Thoracic aorta (tissue), 2 donors: ENCODE results near the gene KRT10. TPM values are rescaled to one million over a fixed set of nuclear protein-coding genes. Genes with fewer than 3 reads are reported as not detected.

Experiments
- ATAC-seq: fragments of 150-250 bp; one replicate; pipeline ENCODE4 v1.8.0; 2017; ENCODE audit warnings: low read depth; ENCODE audit not compliant: insufficient number of reproducible peaks, low FRiP score
- DNase-seq: peaks from one replicate; pipeline ENCODE4 v3.0.0-alpha.2; 2020; ENCODE audit warnings: low spot score
- H3K27ac ChIP-seq, 2 donors: fragments of 200-600 bp; sonication (generic); 1 replicate in 1 of 2; 2 replicates in 1 of 2; pipeline ENCODE4 v1.5.1; 2016; ENCODE audit warnings: mild to moderate bottlenecking in 2 of 2, moderate library complexity in 2 of 2
- H3K27me3 ChIP-seq: fragments of 200-600 bp; sonication (generic); replicated peaks from 2 replicates; pipeline ENCODE4 v1.6.0; 2016; ENCODE audit warnings: mild to moderate bottlenecking; ENCODE audit not compliant: insufficient read depth
- H3K36me3 ChIP-seq: fragments of 200-600 bp; sonication (generic); one replicate; pipeline ENCODE4 v1.5.1; 2016
- H3K4me1 ChIP-seq, 2 donors: fragments of 200-600 bp; sonication (generic); 1 replicate in 1 of 2; 2 replicates in 1 of 2; pipeline versions ENCODE4 v1.5.1 to v1.6.0; 2016; ENCODE audit warnings: low read depth in 2 of 2, mild to moderate bottlenecking in 1 of 2; ENCODE audit not compliant: control insufficient read depth in 1 of 2
- H3K4me3 ChIP-seq: fragments of 200-600 bp; sonication (generic); 2 replicates; pipeline ENCODE4 v1.5.1; 2016; ENCODE audit warnings: mild to moderate bottlenecking
- H3K9me3 ChIP-seq: fragments of 200-600 bp; sonication (generic); 2 replicates; pipeline ENCODE4 v1.5.1; 2016
- total RNA-seq, 2 donors: library from RNA; depleted of rRNA; stranded (reverse); fragments of >200 nt; gene quantifications; one replicate each; pipeline versions ENCODE4 v1.1.0 to v1.2.3, GENCODE V29; 2016
- TF ChIP-seq, protein P1 (sequence below): fragments of 200-600 bp; sonication (generic); IDR thresholded peaks from one replicate; pipeline ENCODE4 v1.5.1; 2019; ENCODE audit warnings: antibody characterized with exemption

KRT10 gene
- total RNA-seq, 2 donors from 2014 or later = 2.3 to 13.5 TPM

DNA sequence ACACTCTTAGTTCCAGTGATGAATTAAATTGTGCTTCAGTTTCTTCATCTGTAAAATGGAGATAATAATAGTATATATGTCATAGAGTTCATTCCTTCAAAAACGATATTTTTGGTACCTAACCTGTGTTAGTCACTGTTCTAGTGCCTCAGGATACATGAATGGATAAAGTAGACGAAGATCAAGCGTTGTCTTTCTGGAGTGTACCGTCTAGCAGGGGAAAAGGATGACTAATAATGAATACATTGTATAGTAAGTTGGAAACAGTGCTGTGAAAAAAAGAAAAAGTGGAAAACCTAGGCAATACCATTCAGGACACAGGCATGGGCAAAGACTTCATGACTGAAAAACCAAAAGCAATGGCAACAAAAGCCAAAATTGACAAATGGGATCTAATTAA, 8.6 kb downstream of the KRT10 start:
- TF ChIP-seq, protein P1, sequence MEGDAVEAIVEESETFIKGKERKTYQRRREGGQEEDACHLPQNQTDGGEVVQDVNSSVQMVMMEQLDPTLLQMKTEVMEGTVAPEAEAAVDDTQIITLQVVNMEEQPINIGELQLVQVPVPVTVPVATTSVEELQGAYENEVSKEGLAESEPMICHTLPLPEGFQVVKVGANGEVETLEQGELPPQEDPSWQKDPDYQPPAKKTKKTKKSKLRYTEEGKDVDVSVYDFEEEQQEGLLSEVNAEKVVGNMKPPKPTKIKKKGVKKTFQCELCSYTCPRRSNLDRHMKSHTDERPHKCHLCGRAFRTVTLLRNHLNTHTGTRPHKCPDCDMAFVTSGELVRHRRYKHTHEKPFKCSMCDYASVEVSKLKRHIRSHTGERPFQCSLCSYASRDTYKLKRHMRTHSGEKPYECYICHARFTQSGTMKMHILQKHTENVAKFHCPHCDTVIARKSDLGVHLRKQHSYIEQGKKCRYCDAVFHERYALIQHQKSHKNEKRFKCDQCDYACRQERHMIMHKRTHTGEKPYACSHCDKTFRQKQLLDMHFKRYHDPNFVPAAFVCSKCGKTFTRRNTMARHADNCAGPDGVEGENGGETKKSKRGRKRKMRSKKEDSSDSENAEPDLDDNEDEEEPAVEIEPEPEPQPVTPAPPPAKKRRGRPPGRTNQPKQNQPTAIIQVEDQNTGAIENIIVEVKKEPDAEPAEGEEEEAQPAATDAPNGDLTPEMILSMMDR = no peak
- H3K4me1 ChIP-seq = peaks cover 20 to 26% of the 10 kb centered on the region in 2 donors
- no peak for DNase-seq
- H3K36me3 ChIP-seq = peaks cover 4% of the 10 kb centered on the region
- no peaks in the 10 kb centered on the region for H3K27me3 ChIP-seq
- H3K27ac ChIP-seq = no peak overlapping the region
- no peaks in the 10 kb centered on the region for H3K9me3 ChIP-seq
- no peak for ATAC-seq
- no peak overlapping the region for H3K4me3 ChIP-seq

DNA sequence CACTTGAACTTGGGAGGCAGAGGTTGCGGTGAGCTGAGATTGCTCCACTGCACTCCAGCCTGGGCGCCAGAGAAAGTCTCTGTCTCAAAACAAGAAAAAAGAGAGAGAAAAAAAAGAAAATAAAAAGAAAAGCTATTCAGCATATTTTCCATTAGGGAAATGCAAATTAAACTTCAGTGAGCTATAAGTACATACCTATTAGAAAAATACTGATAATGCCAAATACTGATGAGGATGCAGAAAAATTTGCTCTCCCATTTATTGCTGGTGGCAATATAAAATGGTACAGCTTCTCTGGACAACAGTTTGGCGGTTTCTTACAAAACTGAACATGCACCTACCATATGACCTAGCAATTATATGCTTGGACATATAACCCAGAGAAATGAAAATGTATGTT, 9.8 kb downstream of the KRT10 start:
- Histone ChIP-seq H3K9me3 (no peaks in the 10 kb centered on the region), H3K27me3 (no peaks in the 10 kb centered on the region), H3K4me3 (no peak overlapping the region), H3K36me3 (peaks cover 4% of the 10 kb centered on the region), H3K4me1 (peaks cover 15 to 20% of the 10 kb centered on the region in 2 donors), H3K27ac (no peak overlapping the region)
- ATAC-seq = no peak
- DNase-seq = no peak
- TF ChIP-seq, protein P1 = no peak

GRCh38 chr17:40810494-40810893, 11.9 kb downstream of the KRT10 start:
- ATAC-seq (no peak), DNase-seq (no peak)
- no peaks in the 10 kb centered on the region for H3K27me3 ChIP-seq
- TF ChIP-seq, protein P1 = no peak
- peaks cover 14 to 16% of the 10 kb centered on the region in 2 donors for H3K4me1 ChIP-seq
- no peaks in the 10 kb centered on the region for H3K9me3 ChIP-seq
- peak overlapping the region in 1 of 2 donors; percentile 41 for H3K27ac ChIP-seq
- no peaks in the 10 kb centered on the region for H3K36me3 ChIP-seq
- no peak overlapping the region for H3K4me3 ChIP-seq

GRCh38 chr17:40809721-40810421, 12.5 kb downstream of the KRT10 start:
- Histone ChIP-seq H3K4me3 (no peak overlapping the region), H3K27me3 (no peaks in the 10 kb centered on the region), H3K4me1 (peaks cover 14 to 16% of the 10 kb centered on the region in 2 donors), H3K9me3 (no peaks in the 10 kb centered on the region), H3K36me3 (no peaks in the 10 kb centered on the region), H3K27ac (peak overlapping the region in 1 of 2 donors; percentile 41)
- TF ChIP-seq, protein P1 = no peak
- DNase-seq = no peak
- no peak for ATAC-seq

- H3K4me1 ChIP-seq = peaks cover 14 to 16% of the 10 kb centered on the region in 2 donors
- no peaks in the 10 kb centered on the region for H3K9me3 ChIP-seq
- ATAC-seq (no peak), DNase-seq (no peak)
- H3K36me3 ChIP-seq = no peaks in the 10 kb centered on the region
- H3K27me3 ChIP-seq = no peaks in the 10 kb centered on the region
- H3K27ac ChIP-seq = no peak overlapping the region
- no peak overlapping the region for H3K4me3 ChIP-seq
- TF ChIP-seq, protein P1 = no peak
Measured at GRCh38 chr17:40806131-40806530, 16.3 kb downstream of the KRT10 start.
